HepG2 (cell line): ENCODE data around the gene RASA1. TPM values are rescaled to one million over a fixed set of nuclear protein-coding genes. Genes with fewer than 3 reads are reported as not detected.

ENCODE experiments used
- ATF1 ChIP-seq: IDR thresholded peaks from 2 replicates; pipeline ENCODE4 v1.6.1; 2016; ENCODE audit warnings: mild to moderate bottlenecking, control low read depth
- DZIP1 ChIP-seq: sonication (generic); formaldehyde crosslinking; IDR thresholded peaks from 2 replicates; pipeline ENCODE4 v1.5.0; 2020; ENCODE audit warnings: mild to moderate bottlenecking, missing genetic modification reagents
- E2F1 ChIP-seq: sonication (generic); formaldehyde crosslinking; IDR thresholded peaks from 2 replicates; pipeline ENCODE4 v1.5.0; 2020; ENCODE audit warnings: missing genetic modification reagents
- FOSL2 ChIP-seq: sonication (generic); formaldehyde crosslinking; IDR thresholded peaks from 2 replicates; pipeline ENCODE4 v1.4.0; 2020; ENCODE audit warnings: missing genetic modification reagents
- FOXP1 ChIP-seq, 2 experiments: fragments of 450-650 bp in 1 of 2; IDR thresholded peaks; 2 replicates each; pipeline ENCODE4 v1.6.1; 2017 to 2018; ENCODE audit warnings: antibody characterized with exemption in 1 of 2
- HDAC1 ChIP-seq: sonication (generic); formaldehyde crosslinking; IDR thresholded peaks from 2 replicates; pipeline ENCODE4 v1.5.1; 2020; ENCODE audit warnings: mild to moderate bottlenecking, missing genetic modification reagents
- MXD1 ChIP-seq: sonication (generic); formaldehyde crosslinking; IDR thresholded peaks from 2 replicates; pipeline ENCODE4 v1.4.0; 2020; ENCODE audit warnings: mild to moderate bottlenecking, missing genetic modification reagents
- NKX3-1 ChIP-seq: sonication (generic); formaldehyde crosslinking; IDR thresholded peaks from 2 replicates; pipeline ENCODE4 v1.5.0; 2020; ENCODE audit warnings: missing genetic modification reagents
- RBM22 ChIP-seq: fragments of 200-400 bp; formaldehyde crosslinking; optimal IDR thresholded peaks from 2 replicates; pipeline ENCODE3; 2017; ENCODE audit warnings: mild to moderate bottlenecking, low read length, moderate library complexity
- SPEN ChIP-seq: sonication (generic); formaldehyde crosslinking; IDR thresholded peaks from 2 replicates; pipeline ENCODE4 v1.5.1; 2020; ENCODE audit warnings: low read depth, mild to moderate bottlenecking, missing genetic modification reagents
- ZBTB46 ChIP-seq: sonication (generic); formaldehyde crosslinking; IDR thresholded peaks from 2 replicates; pipeline ENCODE4 v1.4.0; 2020; ENCODE audit warnings: mild to moderate bottlenecking, missing genetic modification reagents, borderline replicate concordance
- ZNF318 ChIP-seq: sonication (generic); formaldehyde crosslinking; IDR thresholded peaks from 2 replicates; pipeline ENCODE4 v1.4.0; 2020; ENCODE audit warnings: mild to moderate bottlenecking, missing genetic modification reagents
- ZNF83 ChIP-seq: sonication (generic); formaldehyde crosslinking; IDR thresholded peaks from 2 replicates; pipeline ENCODE4 v1.4.0; 2020; ENCODE audit warnings: missing genetic modification reagents, mild to moderate bottlenecking, borderline replicate concordance
- polyA plus RNA-seq, 8 experiments: library from polyadenylated mRNA; depleted of rRNA in 3 of 8; stranded (reverse) in 7 of 8; unstranded in 1 of 8; fragments of >200 nt; fragmentation: Illumina TruSeq in 4 of 8; extraction: Trizol in 4 of 8; gene quantifications; 2 replicates each; pipeline versions ENCODE4 v1.2.1 to v1.2.3, GENCODE V29; 2011 to 2016; ENCODE audit warnings: low read depth in 4 of 8, missing spikeins in 1 of 8, mixed read lengths in 1 of 8; ENCODE audit not compliant: insufficient read depth in 1 of 8
- total RNA-seq, 5 experiments: library from RNA; depleted of rRNA; stranded (reverse); fragments of >200 nt; fragmentation: Illumina TruSeq; extraction: Trizol; gene quantifications; 2 replicates each; pipeline ENCODE4 v1.2.3, GENCODE V29; 2016; ENCODE audit warnings: low read depth in 1 of 5

The RASA1 gene
- total and polyA plus RNA-seq, 2 of the 13 experiments (the other 11 are each of a cell fraction or from before 2014, with no cell fraction given) = 19.5 to 20.5 TPM

GRCh38 chr5:87412630-87413342 is 145.1 kb downstream of the RASA1 start, which contains the start of gene CCNH (continued):
- 0 out of 2 replicates have a peak, but pooled peaks have one; percentile 35 for TF ChIP-seq MXD1 (CRISPR knock-in tag)
- no peak for TF ChIP-seq ZNF318 (CRISPR knock-in tag)
- peak; percentile 79; the same call in 1 of the 2 replicates for TF ChIP-seq SPEN (CRISPR knock-in tag)
- peak; percentile 26; the same call in 1 of the 2 replicates for TF ChIP-seq FOSL2 (CRISPR knock-in tag)
- TF ChIP-seq ZBTB46 (CRISPR knock-in tag) = no peak
- peak; percentile 73 for TF ChIP-seq E2F1
- no peak for TF ChIP-seq RBM22
- TF ChIP-seq DZIP1 (CRISPR knock-in tag) = no peak
- no peak for TF ChIP-seq FOXP1 (IDR thresholded peaks at IDR 0.05)
- no peak for TF ChIP-seq FOXP1 (CRISPR knock-in tag; IDR thresholded peaks at IDR 0.05)
- TF ChIP-seq ATF1 (CRISPR knock-in tag) = peak; percentile 96
- no peak for TF ChIP-seq NKX3-1 (CRISPR knock-in tag)
- no peak for TF ChIP-seq ZNF83 (CRISPR knock-in tag)
- TF ChIP-seq HDAC1 (CRISPR knock-in tag) = peak; percentile 81
